ENCODE results near the gene CNPY2. TPM values are rescaled to one million over a fixed set of nuclear protein-coding genes. Genes with fewer than 3 reads are reported as not detected.

Gene CNPY2
- total RNA-seq, 1 donor from 2014 or later, result 244 TPM

DNA sequence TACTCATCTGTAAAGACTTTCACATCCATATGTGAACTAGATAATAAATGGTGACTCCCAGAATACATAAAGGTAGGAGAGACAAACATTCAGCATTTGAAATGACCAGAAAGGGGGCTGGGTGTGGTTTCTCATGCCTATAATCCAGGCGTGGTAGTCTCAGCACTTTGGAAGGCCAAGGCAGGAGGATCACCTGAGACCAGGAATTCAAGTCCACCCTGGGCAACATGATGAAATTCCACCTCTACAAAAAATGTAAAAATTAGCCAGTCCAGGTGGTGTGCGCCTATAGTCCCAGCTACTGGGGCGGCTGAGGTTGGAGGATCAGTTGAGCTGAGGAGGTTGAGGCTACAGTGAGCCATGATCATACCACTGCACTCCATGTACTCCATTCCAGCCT lies 11.5 kb downstream of the CNPY2 start:
- DNase-seq (ENCODE audit: low read depth, low spot score), result no peak
- peaks cover 5% of the 10 kb centered on the region for H3K36me3 Mint-ChIP-seq (ENCODE audit: low read depth)
- peaks cover 18% of the 10 kb centered on the region for H3K4me1 Mint-ChIP-seq
- TF ChIP-seq CTCF (conservative IDR thresholded peaks at IDR 0.05), result no peak
- H3K4me3 Mint-ChIP-seq, result no peak overlapping the region
- H3K27me3 Mint-ChIP-seq (ENCODE audit: low read depth), result no peaks in the 10 kb centered on the region
- H3K27ac Mint-ChIP-seq (ENCODE audit: unreplicated experiment), result no peak overlapping the region
- H3K9me3 Mint-ChIP-seq, result no peaks in the 10 kb centered on the region

GRCh38 chr12:56300644-56301464 lies 14.9 kb downstream of the CNPY2 start:
- Mint-ChIP-seq H3K9me3 (no peaks in the 10 kb centered on the region), H3K36me3 (ENCODE audit: low read depth) (peaks cover 5% of the 10 kb centered on the region), H3K27ac (ENCODE audit: unreplicated experiment) (peak overlapping the region; percentile 90), H3K4me3 (peak overlapping the region; percentile 97), H3K4me1 (peaks cover 38% of the 10 kb centered on the region), H3K27me3 (ENCODE audit: low read depth) (no peaks in the 10 kb centered on the region)
- DNase-seq (ENCODE audit: low read depth, low spot score), result no peak
- TF ChIP-seq CTCF (conservative IDR thresholded peaks at IDR 0.05), result no peak

- Mint-ChIP-seq H3K27ac (ENCODE audit: unreplicated experiment) (peak within 1 kb of the TSS; percentile 95), H3K9me3 (no peaks in the 10 kb centered on the region), H3K4me1 (peaks cover 38% of the 10 kb centered on the region), H3K36me3 (ENCODE audit: low read depth) (peaks cover 3% of the 10 kb centered on the region), H3K27me3 (ENCODE audit: low read depth) (no peaks in the 10 kb centered on the region), H3K4me3 (peak within 1 kb of the TSS; percentile 97)
- no peak for TF ChIP-seq CTCF (conservative IDR thresholded peaks at IDR 0.05)
- DNase-seq (ENCODE audit: low read depth, low spot score), result peak; percentile 96
Measured at GRCh38 chr12:56299853-56300643, 15.7 kb downstream of the CNPY2 start, which contains the start of gene CS. Gene CS, minus strand, starts transcription at chr12:56300330. Its CDS starts 129 bp downstream, at chr12:56300201.

DNA sequence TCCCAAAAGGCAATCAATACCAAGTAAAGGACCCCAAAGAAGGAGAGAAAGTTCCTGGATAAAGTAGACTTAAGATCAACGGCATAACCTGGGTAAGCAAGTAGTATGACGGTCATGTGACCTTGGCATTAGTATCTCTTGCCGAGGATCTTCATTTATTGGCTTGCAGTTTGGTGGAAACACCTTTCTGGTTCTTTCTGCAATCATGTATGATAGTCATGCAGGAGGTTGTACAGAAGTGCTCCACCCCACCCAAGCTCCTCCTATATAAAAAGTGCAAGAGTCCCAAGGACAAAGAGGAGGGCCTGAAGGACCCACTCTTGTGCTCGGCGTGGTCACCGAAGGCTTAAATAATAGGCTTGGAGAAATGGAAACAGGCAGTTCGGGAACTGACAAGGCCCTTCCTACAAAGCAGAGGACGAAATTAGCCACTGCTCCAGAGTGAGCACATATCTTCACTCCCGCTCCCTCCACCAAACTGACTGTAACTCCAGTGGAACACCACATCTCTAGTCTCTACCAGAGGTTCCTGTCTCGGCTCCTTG lies 16.4 kb downstream of the CNPY2 start:
- H3K9me3 Mint-ChIP-seq, result no peaks in the 10 kb centered on the region
- no peak for DNase-seq (ENCODE audit: low read depth, low spot score)
- TF ChIP-seq CTCF (conservative IDR thresholded peaks at IDR 0.05), result no peak
- H3K27ac Mint-ChIP-seq (ENCODE audit: unreplicated experiment), result peak overlapping the region; percentile 93
- H3K36me3 Mint-ChIP-seq (ENCODE audit: low read depth), result no peaks in the 10 kb centered on the region
- H3K4me3 Mint-ChIP-seq, result peak overlapping the region; percentile 97
- no peaks in the 10 kb centered on the region for H3K27me3 Mint-ChIP-seq (ENCODE audit: low read depth)
- H3K4me1 Mint-ChIP-seq, result peaks cover 38% of the 10 kb centered on the region

GRCh38 chr12:56298828-56299227 lies 17.0 kb downstream of the CNPY2 start:
- Mint-ChIP-seq H3K9me3 (no peaks in the 10 kb centered on the region), H3K27ac (ENCODE audit: unreplicated experiment) (no peak overlapping the region), H3K27me3 (ENCODE audit: low read depth) (no peaks in the 10 kb centered on the region), H3K4me1 (peaks cover 38% of the 10 kb centered on the region), H3K36me3 (ENCODE audit: low read depth) (no peaks in the 10 kb centered on the region), H3K4me3 (peak overlapping the region; percentile 97)
- no peak for DNase-seq (ENCODE audit: low read depth, low spot score)
- no peak for TF ChIP-seq CTCF (conservative IDR thresholded peaks at IDR 0.05)
